Erythroblast (primary cell): ENCODE data around the gene PTPRT.

Experiments used
- DNase-seq, 2 experiments: peaks; one replicate each; lab custom pipeline; 2025; lab: John Stamatoyannopoulos, UW
- GATA1 ChIP-seq: IDR thresholded peaks from 2 replicates; pipeline ENCODE4 v1.6.1; 2011; ENCODE audit warnings: low read depth, mild to moderate bottlenecking, control low read depth, low read length, moderate library complexity
- POLR2A ChIP-seq: IDR thresholded peaks from 2 replicates; pipeline ENCODE4 v1.6.1; 2011; ENCODE audit warnings: mild to moderate bottlenecking, low read length

PTPRT gene

DNA sequence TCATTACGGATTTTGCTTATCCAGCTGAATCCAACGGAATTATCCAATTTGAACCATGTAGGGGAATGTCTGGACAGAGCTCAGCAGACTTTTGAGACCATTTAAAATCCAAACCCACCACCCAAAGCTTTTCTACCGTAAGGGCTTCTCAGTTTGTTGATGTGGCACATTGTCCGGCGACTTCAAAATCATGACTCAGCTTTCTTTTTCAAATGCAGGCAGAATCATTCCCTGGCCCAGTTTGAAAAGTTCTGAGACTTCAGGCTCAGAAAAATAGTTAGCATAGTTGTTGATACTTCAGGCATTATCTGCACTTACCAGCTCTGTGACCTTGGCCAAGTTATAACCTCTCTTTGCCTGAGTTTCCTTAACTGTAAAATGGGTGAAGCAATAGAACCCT is 182.2 kb downstream of the PTPRT start:
- TF ChIP-seq POLR2A (no peak), GATA1 (no peak)
- DNase-seq = no peak

DNA sequence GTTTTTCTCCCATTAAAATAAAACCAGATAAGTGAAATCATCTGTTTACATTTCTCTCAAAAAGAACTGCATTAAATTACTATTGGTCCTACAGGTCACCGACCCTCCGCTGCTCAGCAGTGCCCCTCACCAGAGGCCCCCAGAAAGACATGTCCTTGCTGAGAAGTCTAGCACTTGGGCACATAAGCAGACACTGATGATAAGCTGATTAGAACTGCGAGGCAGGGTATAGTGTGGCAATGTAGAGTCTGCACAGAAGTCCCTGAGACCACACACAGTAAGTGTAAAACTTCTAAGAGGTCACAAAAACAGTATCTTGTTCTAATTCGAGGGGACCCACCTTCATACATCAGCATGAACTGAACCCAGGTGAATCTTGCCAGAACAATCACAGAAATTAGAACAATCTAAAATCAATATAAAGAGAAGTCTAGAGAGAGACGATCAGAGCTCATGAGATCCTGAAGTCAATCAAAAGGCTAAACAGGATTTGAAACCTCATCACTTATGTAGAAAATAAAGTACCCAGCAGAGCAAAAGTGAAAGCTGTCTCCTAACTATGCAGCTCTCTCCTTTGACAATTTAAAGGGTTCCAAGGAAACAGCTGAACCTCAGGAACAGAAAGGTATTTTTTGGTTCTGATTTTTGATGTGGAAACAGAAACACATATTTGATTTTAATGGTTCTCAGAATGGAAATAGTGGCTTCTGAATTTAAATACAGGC is 182.9 kb downstream of the PTPRT start:
- no peak for DNase-seq
- no peak for TF ChIP-seq POLR2A
- TF ChIP-seq GATA1 = no peak

DNA sequence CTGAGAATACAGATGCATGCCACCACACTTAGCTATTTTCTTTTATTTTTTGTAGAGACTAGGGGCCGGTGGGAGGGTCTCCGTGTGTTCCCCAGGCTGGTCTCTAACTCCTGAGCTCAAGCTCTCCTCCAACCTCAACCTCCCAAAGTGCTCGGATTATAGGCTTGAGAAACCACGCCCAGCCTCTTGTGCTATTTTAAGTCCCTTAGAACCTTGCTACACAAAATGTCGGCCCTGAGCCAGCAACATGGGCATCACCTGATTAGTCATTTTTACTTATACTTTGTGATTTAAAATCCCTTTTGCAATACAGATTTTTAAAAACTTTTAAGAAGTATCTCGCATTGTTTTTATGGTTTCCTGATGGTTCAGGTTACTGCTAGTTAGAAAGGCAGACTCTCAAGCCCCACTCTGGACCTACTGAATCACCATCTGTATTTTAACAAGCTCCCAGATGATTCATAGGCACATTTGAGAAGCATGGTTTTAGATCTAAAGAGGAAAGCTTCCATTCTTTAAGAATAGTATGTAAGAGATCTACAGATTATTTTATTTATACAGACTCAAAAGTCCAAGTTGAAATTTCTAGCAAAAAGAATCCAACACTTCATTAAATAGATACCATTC is 186.3 kb downstream of the PTPRT start:
- DNase-seq = no peak
- no peak for TF ChIP-seq GATA1
- no peak for TF ChIP-seq POLR2A

DNA sequence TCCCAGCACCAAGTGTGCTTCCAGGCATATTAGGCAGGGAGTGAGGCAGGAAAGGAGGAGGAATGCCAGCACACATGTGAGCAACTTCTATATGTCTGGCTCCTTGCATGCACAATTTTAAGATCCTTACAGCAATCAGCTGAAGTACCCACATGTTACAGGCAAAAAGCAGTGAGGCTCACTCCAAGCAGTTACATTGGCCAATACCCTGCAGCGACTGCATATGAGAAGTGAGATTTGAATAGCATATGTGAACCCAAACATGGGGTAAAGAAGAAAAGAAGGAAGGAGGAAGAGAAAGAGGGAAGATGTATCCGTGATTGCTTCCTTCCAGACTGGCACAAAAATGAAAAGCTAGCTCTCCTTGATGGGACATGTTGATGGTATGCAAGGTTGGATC is 193.6 kb downstream of the PTPRT start:
- TF ChIP-seq POLR2A (no peak), GATA1 (no peak)
- no peak for DNase-seq

DNA sequence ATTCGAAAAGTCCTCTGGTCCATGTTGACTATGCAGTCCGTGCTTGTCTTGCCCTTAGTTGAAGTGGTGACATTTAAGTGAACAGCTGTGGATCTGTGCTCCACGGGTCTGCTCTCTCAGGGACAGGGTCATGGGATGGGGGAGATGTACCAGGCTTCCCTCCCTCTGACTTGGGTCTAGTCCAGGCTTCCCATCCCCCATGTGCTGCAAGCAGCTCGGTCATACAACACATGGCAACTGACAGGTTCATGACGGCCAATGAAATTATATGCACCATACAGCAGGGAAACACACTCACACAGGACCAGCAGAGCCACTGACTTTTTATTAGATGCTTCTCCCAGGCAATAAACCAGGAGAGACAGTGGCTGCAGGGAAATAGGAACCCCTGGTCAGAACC is 201.4 kb downstream of the PTPRT start:
- DNase-seq = no peak
- TF ChIP-seq POLR2A = no peak
- TF ChIP-seq GATA1 = no peak

DNA sequence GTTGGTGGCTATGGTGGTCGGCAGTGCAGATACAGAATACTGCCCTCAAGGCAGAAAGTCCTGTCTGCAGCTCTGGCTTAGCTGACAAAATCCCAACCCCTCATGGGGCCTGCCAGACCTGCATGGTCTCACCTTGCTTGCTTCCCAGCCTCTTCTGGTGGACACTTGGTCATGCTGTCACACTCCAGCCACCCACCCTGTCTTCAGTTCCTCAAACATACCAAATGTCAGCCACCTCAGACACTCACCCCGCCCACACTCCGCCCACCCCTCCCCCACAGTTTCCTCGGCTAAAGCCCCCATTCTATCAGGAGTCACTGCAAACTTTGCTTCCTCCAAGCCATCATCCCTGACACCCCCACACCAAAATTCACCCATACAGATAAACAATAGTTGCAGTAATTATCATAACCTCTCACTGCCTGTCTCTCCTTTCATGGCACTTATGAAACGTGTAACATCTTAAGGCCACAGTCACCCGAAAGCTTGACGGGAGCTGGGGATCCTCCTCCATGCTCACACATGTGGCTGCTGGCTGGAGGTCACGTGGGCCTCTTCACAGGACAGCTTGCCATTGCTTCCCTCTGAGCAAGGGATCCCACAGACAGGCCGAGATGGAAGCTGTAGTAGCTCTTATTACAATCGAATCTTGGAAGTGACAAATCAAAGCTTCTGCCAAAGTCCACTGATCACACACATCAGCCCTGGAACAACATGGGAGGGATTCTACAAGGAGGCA is 202.2 kb downstream of the PTPRT start:
- TF ChIP-seq POLR2A = no peak
- no peak for TF ChIP-seq GATA1
- DNase-seq = no peak

DNA sequence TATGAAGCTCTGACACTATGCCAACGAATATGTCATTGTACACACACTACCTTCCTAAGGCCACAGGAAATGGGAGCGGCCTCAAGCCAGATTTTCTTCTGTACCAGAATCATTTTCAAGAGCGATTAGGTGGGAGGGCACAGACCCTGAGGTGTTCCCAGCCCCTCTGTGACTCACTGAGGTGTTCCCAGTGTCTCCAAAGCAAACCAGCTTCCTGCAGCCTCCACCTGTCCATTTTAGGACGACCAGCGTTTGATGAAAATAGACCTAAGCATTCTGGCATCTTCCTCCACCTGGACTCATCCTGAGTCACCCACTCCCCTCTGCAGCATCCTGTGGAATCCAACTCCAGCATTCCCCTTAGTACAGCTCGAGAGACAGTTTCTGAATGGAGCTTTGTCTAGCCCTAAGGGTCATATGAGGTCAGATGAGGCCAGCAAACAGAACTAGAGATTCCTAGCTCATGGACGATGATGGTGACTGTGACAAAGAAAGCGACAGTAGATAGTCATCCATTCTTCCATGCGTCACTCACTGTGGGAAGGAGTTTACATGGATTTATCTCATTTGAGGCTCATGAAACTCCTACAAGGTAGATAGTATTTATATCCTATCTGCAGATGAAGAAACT is 203.4 kb downstream of the PTPRT start:
- TF ChIP-seq POLR2A (no peak), GATA1 (no peak)
- DNase-seq = no peak

DNA sequence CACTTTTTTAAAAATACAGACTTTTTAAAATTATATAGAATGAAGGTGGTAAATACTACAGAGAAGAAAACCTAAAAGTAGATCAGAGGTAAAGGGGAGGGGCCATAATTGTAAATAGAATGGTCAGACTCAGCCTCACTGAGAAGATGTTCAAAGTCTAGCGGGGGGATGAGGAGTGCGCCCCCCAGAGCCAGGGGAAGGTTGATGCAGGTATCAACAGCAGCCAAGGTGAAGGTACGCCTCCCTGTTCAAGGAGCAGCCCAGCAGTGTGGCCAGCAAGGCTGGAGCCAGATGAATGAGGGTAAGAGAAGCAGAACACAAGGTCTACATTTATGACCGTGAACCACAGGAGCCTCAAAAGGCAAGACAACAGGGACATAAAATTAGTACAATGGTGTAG is 204.1 kb downstream of the PTPRT start:
- no peak for DNase-seq
- TF ChIP-seq GATA1 = no peak
- TF ChIP-seq POLR2A = no peak

DNA sequence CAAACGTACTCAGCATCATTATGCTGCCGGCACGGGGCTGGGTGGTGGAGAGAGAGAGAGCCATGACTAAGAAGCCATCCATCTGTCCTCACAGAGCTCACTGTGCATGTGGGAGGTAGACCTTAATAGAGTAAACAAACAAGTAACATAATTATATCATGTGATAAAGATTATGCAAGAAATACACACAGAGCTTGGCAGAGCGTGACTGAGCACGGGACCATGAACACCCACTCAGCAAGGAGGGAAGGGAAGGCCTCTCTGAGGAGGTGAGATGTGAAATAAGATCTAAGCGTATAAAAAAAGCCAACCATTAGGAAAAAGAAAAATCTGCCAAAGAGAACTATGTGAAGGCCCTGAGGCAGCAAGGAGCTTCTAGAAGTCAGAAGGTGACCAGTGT is 207.5 kb downstream of the PTPRT start:
- DNase-seq = no peak
- TF ChIP-seq POLR2A = no peak

DNA sequence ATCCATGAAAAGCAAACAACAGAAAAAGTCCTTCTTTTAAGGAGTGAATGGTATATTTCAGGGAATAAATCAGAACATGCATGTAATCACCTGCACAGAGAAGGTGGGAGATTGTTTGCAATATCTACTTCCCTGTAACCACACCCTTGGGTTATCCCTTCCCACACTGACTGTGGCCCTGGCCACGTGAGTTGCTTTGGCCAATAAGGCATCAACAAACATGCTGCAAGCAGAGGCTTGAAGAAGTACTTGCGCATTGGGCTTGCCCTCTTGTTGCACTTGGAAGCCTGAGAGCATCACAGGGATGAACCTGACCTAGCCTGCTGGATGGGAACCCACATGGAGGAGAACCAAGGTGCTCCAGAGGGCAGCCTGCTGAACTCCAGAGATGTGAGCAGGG is 208.5 kb downstream of the PTPRT start:
- no peak for DNase-seq
- TF ChIP-seq POLR2A (no peak), GATA1 (no peak)

DNA sequence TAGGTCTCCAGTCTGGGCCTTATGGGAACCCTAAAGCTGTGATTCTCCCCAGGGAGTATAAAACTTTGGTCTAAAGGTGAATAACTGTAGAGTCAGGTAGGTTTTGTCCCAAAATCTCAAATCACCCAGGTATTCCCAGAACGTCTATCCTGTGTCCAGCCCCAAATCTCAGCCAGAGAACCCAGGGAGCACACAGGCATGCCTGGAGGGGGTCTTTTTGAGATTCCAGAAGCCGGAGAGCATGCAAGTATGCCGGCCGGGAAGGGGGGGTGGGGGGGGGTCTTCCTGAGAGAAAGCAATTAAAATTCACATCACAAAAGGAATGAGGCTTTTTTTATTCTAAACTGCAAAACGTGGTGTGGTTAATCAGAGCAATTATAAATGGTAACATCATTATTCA is 210.0 kb downstream of the PTPRT start:
- no peak for DNase-seq
- no peak for TF ChIP-seq GATA1
- TF ChIP-seq POLR2A = no peak

DNA sequence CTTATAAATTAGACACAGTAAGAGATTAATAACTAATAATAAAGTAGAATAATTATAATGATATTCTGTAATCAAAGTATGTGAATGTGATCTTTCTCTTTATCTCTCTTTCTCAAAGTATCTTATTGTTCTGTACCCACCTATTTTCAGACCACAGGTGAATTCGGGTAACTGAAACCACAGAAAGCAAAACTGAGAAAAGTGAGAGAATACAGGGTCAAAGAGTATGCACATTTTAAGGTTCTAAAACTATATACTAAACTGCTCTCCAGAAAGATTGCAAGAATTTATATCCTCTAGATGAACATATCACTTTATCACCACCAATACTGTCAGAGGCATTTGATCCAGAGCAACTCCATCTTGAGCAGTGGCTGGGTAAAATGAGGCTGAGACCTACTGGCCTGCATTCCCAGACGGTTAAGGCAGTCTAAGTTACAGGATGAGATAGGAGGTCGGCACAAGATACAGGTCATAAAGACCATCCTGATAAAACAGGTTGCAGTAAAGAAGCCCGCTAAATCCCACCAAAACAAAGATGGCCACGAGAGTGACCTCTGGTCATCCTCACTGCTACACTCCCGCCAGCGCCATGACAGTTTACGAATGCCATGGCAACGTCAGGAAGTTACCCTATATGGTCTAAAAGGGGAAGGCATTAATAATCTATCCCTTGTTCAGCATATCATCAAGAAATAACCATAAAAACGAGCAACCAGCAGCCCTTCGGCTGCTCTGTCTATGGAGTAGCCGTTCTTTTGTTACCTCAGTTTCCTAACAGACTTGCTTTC is 211.3 kb downstream of the PTPRT start:
- DNase-seq = no peak
- TF ChIP-seq POLR2A = no peak
- no peak for TF ChIP-seq GATA1

DNA sequence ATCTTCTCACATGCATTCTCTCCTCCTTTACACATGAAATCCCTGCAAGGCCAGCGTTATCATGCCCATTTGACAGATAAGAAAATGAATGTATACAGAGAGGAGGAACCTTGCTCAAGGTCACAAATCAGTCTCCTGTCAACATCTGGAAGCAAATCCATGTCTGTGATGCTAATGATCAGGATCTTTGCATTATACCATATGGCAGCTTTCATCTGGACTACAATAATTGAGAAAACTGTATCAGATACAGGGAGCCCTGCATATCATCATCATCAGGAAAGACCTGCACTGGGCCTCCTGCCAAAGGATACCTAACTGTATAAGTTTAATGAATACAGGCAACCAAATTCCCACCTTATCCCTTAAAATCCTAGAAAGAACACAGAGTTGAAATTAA is 213.7 kb downstream of the PTPRT start:
- TF ChIP-seq GATA1 (no peak), POLR2A (no peak)
- no peak for DNase-seq
